AG04449 (cell line): Measurements from ENCODE around the gene SUSD5.

Source experiments
- CTCF ChIA-PET: fragments of 350-600 bp; formaldehyde crosslinking; extraction: SDS; loops from one replicate; lab custom pipeline; 2021; ENCODE audit warnings: antibody characterized with exemption; lab: Yijun Ruan, JAX
- POLR2A ChIA-PET: fragments of 400-600, 350-600 bp; formaldehyde crosslinking; extraction: SDS; loops from one replicate; lab custom pipeline; 2020; ENCODE audit warnings: antibody characterized with exemption, inconsistent platforms; lab: Yijun Ruan, JAX
- DNase-seq: peaks from one replicate; pipeline ENCODE4 v3.0.0-alpha.2; 2010; ENCODE audit warnings: low read depth, low spot score
- H3K4me3 ChIP-seq: 2 replicates; pipeline ENCODE4 v1.5.1; 2011; ENCODE audit warnings: low read depth, mild to moderate bottlenecking, control low read depth, low read length
- CTCF ChIP-seq: IDR thresholded peaks from one replicate; pipeline ENCODE4 v1.5.1; 2011; ENCODE audit warnings: mild to moderate bottlenecking, moderate library complexity, low read length, control low read depth, inconsistent platforms; ENCODE audit not compliant: insufficient read depth; ENCODE audit errors: missing control alignments

SUSD5 gene

GRCh38 chr3:33125840-33126239 lies 92.8 kb downstream of the SUSD5 start:
- no peak for DNase-seq
- no peak for TF ChIP-seq CTCF
- ChIA-PET POLR2A (no interaction called here), CTCF (interaction anchor here (2.6 kb wide), 1 partner anchor 247 kb away, joined by 13 read pairs; no protein-coding TSS in a partner anchor)
- H3K4me3 ChIP-seq = no peak overlapping the region

GRCh38 chr3:33124638-33125037 lies 94.0 kb downstream of the SUSD5 start:
- no peak for TF ChIP-seq CTCF
- ChIA-PET CTCF (interaction anchor here (1.0 to 2.6 kb wide), 3 partner anchors 50 to 652 kb away, joined by 3 to 13 read pairs (median 3); no protein-coding TSS in a partner anchor), POLR2A (interaction anchor here (0.6 kb wide), 1 partner anchor 10 kb away, joined by 3 read pairs; no protein-coding TSS in a partner anchor)

GRCh38 chr3:33122991-33123390 lies 95.6 kb downstream of the SUSD5 start:
- POLR2A ChIA-PET = interaction anchor here (0.8 kb wide), 1 partner anchor 9 kb away, joined by 3 read pairs; the partner anchor contains the start of gene CRTAP
- TF ChIP-seq CTCF = no peak
- H3K4me3 ChIP-seq = no peak overlapping the region
- DNase-seq = no peak
- CTCF ChIA-PET = interaction anchor here (1.8 to 4.4 kb wide), 3 partner anchors 9 to 250 kb away, joined by 7 to 19 read pairs (median 13); no protein-coding TSS in a partner anchor

More at GRCh38 chr3:33124638-33125037, 94.0 kb downstream of the SUSD5 start:
- no peak for DNase-seq
- H3K4me3 ChIP-seq = no peak overlapping the region

DNA sequence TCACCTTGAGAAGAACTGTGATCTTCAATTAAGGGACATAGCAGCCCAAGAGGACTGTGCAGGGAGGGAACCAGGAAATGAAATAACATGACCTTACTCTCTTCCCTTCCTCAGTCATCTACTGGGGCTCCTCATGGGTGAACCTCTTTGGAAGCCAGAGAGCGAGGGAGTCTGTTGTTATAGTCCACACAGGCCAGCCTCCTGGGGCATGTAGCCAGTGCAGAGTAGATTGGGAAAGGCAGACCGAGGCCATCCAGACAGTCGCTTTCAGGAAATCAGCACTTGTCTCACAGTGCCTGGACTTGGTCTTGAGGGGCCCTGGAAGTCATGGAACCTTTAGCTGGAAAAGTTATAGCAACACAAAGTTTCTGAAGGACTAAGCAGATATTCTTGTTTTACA lies 98.7 kb downstream of the SUSD5 start:
- DNase-seq = no peak
- POLR2A ChIA-PET = no interaction called here
- no peak overlapping the region for H3K4me3 ChIP-seq
- no peak for TF ChIP-seq CTCF
- CTCF ChIA-PET = interaction anchor here (1.0 to 4.4 kb wide), 2 partner anchors 12 to 45 kb away, joined by 3 to 19 read pairs; no protein-coding TSS in a partner anchor

DNA sequence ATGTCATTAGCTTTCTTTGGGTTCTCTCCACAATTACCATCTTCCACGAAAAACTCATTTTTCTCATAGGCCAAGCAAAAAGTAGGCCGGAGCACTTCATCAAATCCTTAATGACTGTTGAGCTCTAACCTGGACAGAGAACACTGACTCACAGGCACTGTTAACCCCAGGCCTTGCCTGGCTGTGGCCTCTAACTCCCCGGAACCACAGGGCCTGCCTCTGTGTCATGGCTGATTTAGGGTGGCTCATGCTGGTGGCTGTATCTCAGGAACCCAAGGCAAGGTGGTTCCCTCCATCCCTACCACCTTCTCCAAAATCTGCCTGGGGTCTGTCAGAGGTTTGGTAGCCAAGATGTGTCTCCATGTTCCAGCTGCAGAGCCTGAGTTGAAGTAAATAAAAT lies 101.1 kb downstream of the SUSD5 start:
- no peak overlapping the region for H3K4me3 ChIP-seq
- TF ChIP-seq CTCF = no peak
- ChIA-PET POLR2A (no interaction called here), CTCF (interaction anchor here (1.4 to 4.4 kb wide), 3 partner anchors 13 to 255 kb away, joined by 3 to 34 read pairs (median 21); no protein-coding TSS in a partner anchor)
- DNase-seq = no peak

GRCh38 chr3:33115024-33115768 lies 103.4 kb downstream of the SUSD5 start:
- no peak for TF ChIP-seq CTCF
- H3K4me3 ChIP-seq = peak overlapping the region; percentile 84
- POLR2A ChIA-PET = interaction anchor here (0.7 kb wide), 1 partner anchor 9 kb away, joined by 3 read pairs; no protein-coding TSS in a partner anchor
- CTCF ChIA-PET = interaction anchor here (1.5 to 4.4 kb wide), 5 partner anchors 15 to 661 kb away, joined by 3 to 34 read pairs (median 7); no protein-coding TSS in a partner anchor
- DNase-seq = peak; percentile 59
